ENCODE results near the gene WDR93.

WDR93 gene

GRCh38 chr15:89668171-89668570 is 22.4 kb upstream of the WDR93 start:
- no peak for TF ChIP-seq ZNF274 (IDR thresholded peaks at IDR 0.05; ENCODE audit: low read depth, low read length)
- H3K4me3 ChIP-seq (ENCODE audit: low read length), result no peak overlapping the region

GRCh38 chr15:89669309-89669865 is 21.2 kb upstream of the WDR93 start:
- no peak for TF ChIP-seq ZNF274 (IDR thresholded peaks at IDR 0.05; ENCODE audit: low read depth, low read length)
- H3K4me3 ChIP-seq (ENCODE audit: low read length), result no peak overlapping the region

GRCh38 chr15:89669941-89670340 is 20.7 kb upstream of the WDR93 start:
- H3K4me3 ChIP-seq (ENCODE audit: low read length), result no peak overlapping the region
- no peak for TF ChIP-seq ZNF274 (IDR thresholded peaks at IDR 0.05; ENCODE audit: low read depth, low read length)

GRCh38 chr15:89670971-89671560 is 19.5 kb upstream of the WDR93 start:
- no peak for TF ChIP-seq ZNF274 (IDR thresholded peaks at IDR 0.05; ENCODE audit: low read depth, low read length)
- H3K4me3 ChIP-seq (ENCODE audit: low read length), result no peak overlapping the region

GRCh38 chr15:89671687-89672086 is 18.9 kb upstream of the WDR93 start:
- no peak for TF ChIP-seq ZNF274 (IDR thresholded peaks at IDR 0.05; ENCODE audit: low read depth, low read length)
- no peak overlapping the region for H3K4me3 ChIP-seq (ENCODE audit: low read length)

GRCh38 chr15:89672221-89673164 is 18.1 kb upstream of the WDR93 start:
- H3K4me3 ChIP-seq (ENCODE audit: low read length), result no peak overlapping the region
- TF ChIP-seq ZNF274 (IDR thresholded peaks at IDR 0.05; ENCODE audit: low read depth, low read length), result no peak

- H3K4me3 ChIP-seq (ENCODE audit: low read length), result no peak overlapping the region
- TF ChIP-seq ZNF274 (IDR thresholded peaks at IDR 0.05; ENCODE audit: low read depth, low read length), result no peak
Measured at GRCh38 chr15:89673165-89673512, 17.5 kb upstream of the WDR93 start.

- TF ChIP-seq ZNF274 (IDR thresholded peaks at IDR 0.05; ENCODE audit: low read depth, low read length), result no peak
- no peak overlapping the region for H3K4me3 ChIP-seq (ENCODE audit: low read length)
Measured at GRCh38 chr15:89674526-89674925, 16.1 kb upstream of the WDR93 start.

- TF ChIP-seq ZNF274 (IDR thresholded peaks at IDR 0.05; ENCODE audit: low read depth, low read length), result no peak
- H3K4me3 ChIP-seq (ENCODE audit: low read length), result no peak overlapping the region
Measured at GRCh38 chr15:89675606-89676005, 15.0 kb upstream of the WDR93 start.

- no peak overlapping the region for H3K4me3 ChIP-seq (ENCODE audit: low read length)
- no peak for TF ChIP-seq ZNF274 (IDR thresholded peaks at IDR 0.05; ENCODE audit: low read depth, low read length)
Measured at GRCh38 chr15:89677381-89677780, 13.2 kb upstream of the WDR93 start.

- H3K4me3 ChIP-seq (ENCODE audit: low read length), result no peak within 1 kb of the TSS
- TF ChIP-seq ZNF274 (IDR thresholded peaks at IDR 0.05; ENCODE audit: low read depth, low read length), result no peak
Measured at GRCh38 chr15:89679212-89679611, 11.4 kb upstream of the WDR93 start, which contains the start of gene PLIN1. Gene PLIN1 (minus strand): TSS chr15:89679367. CDS start chr15:89677489, 1,878 bp downstream.

- TF ChIP-seq ZNF274 (IDR thresholded peaks at IDR 0.05; ENCODE audit: low read depth, low read length), result no peak
- H3K4me3 ChIP-seq (ENCODE audit: low read length), result no peak overlapping the region
Measured at GRCh38 chr15:89680282-89680873, 10.2 kb upstream of the WDR93 start.

GRCh38 chr15:89681146-89681545 is 9.5 kb upstream of the WDR93 start:
- no peak for TF ChIP-seq ZNF274 (IDR thresholded peaks at IDR 0.05; ENCODE audit: low read depth, low read length)
- H3K4me3 ChIP-seq (ENCODE audit: low read length), result no peak overlapping the region

- no peak overlapping the region for H3K4me3 ChIP-seq (ENCODE audit: low read length)
- no peak for TF ChIP-seq ZNF274 (IDR thresholded peaks at IDR 0.05; ENCODE audit: low read depth, low read length)
Measured at GRCh38 chr15:89685995-89686394, 4.6 kb upstream of the WDR93 start.

All from GM08714 (cell line).